ENCODE measurements around the gene TBX3. TPM values are rescaled to one million over a fixed set of nuclear protein-coding genes. Genes with fewer than 3 reads are reported as not detected.

Gene TBX3
- total and polyA plus RNA-seq, 12 donors, result 4.0 to 32.4 (median 11.4) TPM

- Histone ChIP-seq H3K4me1 (peaks cover 4 to 30% (median 16%) of the 10 kb centered on the region in 9 donors), H3K4me3 (peak overlapping the region in 8 of 10 donors; percentile 26 to 88 (median 76)), H3K27me3 (peaks cover 17 to 100% (median 53%) of the 10 kb centered on the region in 7 donors), H3K9me3 (no peaks in the 10 kb centered on the region), H3K27ac (peak overlapping the region in 4 of 10 donors; percentile 86 to 94 (median 92)), H3K36me3 (peaks cover 0 to 5% (median 0%) of the 10 kb centered on the region in 9 donors)
- 40 to 42% methylated on average over 25 of the region's 25 CpGs for WGBS, 2 donors
- intact Hi-C loops (cut with DNase I), result loop anchor here in 4 of 10 donors (2.0 to 10.0 kb wide), 3 partner anchors 269 to 751 kb away; no protein-coding TSS in a partner anchor
- DNase-seq, result no peak
- no peak for TF ChIP-seq CTCF (IDR thresholded peaks at IDR 0.05)
- ATAC-seq, result no peak
Measured at GRCh38 chr12:114685320-114685781, 1.4 kb upstream of the TBX3 start.

DNA sequence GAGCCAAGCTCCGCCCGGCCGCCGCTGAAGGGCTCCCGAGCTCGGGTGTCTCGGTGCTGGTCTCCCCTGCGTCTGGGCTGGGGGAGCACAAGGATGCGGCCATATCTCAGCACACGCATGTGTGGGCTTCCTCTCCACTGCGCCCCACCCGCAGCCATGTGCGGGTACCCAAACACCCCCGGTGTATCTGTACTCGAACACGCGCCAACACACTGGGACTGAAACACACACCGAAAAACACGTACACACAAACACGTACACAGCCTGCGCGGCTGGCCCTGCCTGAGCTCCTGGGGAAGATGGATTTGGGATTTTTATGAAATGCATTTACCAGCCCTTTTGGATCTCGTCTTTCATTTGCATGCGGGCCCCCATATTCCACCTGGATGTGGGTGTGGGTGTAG, 897 bp upstream of the TBX3 start:
- no peaks in the 10 kb centered on the region for H3K9me3 ChIP-seq
- H3K27ac ChIP-seq, result peak overlapping the region; percentile 78 to 95 (median 88)
- WGBS, 2 donors, result 2 to 3% methylated on average over 24 of the region's 24 CpGs
- H3K4me3 ChIP-seq, result peak overlapping the region; percentile 26 to 88 (median 71)
- no peak for TF ChIP-seq CTCF (IDR thresholded peaks at IDR 0.05)
- H3K36me3 ChIP-seq, result peaks cover 0 to 10% (median 0%) of the 10 kb centered on the region in 9 donors
- H3K4me1 ChIP-seq, result peaks cover 4 to 33% (median 17%) of the 10 kb centered on the region in 9 donors
- intact Hi-C loops (cut with DNase I), result loop anchor here in 5 of 10 donors (1.0 to 10.0 kb wide), 12 partner anchors 267 to 1068 kb away; no protein-coding TSS in a partner anchor
- peaks cover 17 to 100% (median 49%) of the 10 kb centered on the region in 7 donors for H3K27me3 ChIP-seq
- peak in 4 of 8 donors; percentile 7 to 63 (median 8) for ATAC-seq
- DNase-seq, result no peak

GRCh38 chr12:114683709-114684097, 272 bp downstream of the TBX3 start:
- Histone ChIP-seq H3K4me3 (peak overlapping the region; percentile 48 to 88 (median 76)), H3K36me3 (peaks cover 0 to 22% (median 0%) of the 10 kb centered on the region in 9 donors), H3K27ac (peak overlapping the region; percentile 78 to 95 (median 88)), H3K27me3 (peaks cover 17 to 100% (median 37%) of the 10 kb centered on the region in 7 donors), H3K4me1 (peaks cover 4 to 36% (median 22%) of the 10 kb centered on the region in 9 donors), H3K9me3 (no peaks in the 10 kb centered on the region)
- WGBS, 2 donors, result 0 to 1% methylated on average over 19 of the region's 19 CpGs
- DNase-seq, result no peak
- no peak for TF ChIP-seq CTCF (IDR thresholded peaks at IDR 0.05)
- intact Hi-C loops (cut with DNase I), result loop anchor here in 5 of 10 donors (1.0 to 10.0 kb wide), 12 partner anchors 269 to 1070 kb away; no protein-coding TSS in a partner anchor
- peak in 7 of 8 donors; percentile 1 to 16 (median 7) for ATAC-seq

DNA sequence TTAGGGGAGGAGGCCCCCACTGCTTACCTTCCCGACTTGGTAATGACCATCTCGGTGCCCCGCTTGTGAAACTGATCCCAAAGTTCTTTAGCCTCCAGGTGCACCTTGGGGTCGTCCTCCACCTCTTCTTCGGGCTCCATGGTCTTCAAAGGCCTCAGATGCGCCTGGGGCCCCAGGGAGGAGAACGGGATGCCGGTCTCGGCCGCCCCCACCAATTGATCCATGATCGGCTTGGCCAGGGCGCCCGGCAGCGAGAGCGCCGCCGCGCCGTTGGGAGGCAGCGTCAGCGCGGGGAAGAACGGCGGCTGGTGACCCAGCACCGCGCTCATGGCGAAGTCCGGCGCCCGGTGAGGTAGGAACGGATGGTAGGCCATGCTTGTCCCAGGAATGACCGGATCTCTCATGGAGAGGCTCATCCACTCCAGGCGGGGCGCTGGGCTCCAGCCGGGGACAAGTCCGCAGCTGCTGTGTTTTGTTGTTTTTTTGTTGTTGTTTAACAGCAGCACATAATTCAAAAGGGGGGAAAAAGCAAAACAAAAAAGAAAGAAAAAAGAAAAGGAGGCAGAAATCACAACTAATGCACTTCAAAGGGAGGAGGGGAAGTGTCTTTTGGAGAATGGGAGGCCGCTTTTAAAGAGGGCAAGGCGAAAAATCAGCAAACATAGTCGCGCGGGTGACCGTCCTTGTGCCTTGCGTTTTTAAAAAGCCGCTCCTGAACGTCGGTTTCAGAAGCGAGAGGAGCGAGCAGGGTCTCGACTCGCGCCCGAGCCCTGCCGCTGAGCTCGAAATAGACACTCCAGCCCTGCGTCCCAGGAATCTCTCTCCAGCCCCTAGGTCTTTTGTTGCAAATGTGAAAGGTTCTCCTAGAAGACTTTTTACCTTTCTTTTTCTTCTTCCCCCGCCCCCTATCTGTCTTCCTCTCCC, 928 bp downstream of the TBX3 start:
- H3K27ac ChIP-seq, result peak overlapping the region; percentile 78 to 95 (median 88)
- peaks cover 13 to 100% (median 30%) of the 10 kb centered on the region in 7 donors for H3K27me3 ChIP-seq
- H3K9me3 ChIP-seq, result no peaks in the 10 kb centered on the region
- peaks cover 4 to 43% (median 23%) of the 10 kb centered on the region in 9 donors for H3K4me1 ChIP-seq
- intact Hi-C loops (cut with DNase I), result loop anchor here in 5 of 10 donors (5.0 to 10.0 kb wide), 10 partner anchors 269 to 1069 kb away; no protein-coding TSS in a partner anchor
- WGBS, 2 donors, result 3 to 4% methylated on average over 56 of the region's 56 CpGs
- DNase-seq (peak in 1 of 2 donors; percentile 38), ATAC-seq (peak in 7 of 8 donors; percentile 6 to 57 (median 37))
- peak overlapping the region; percentile 48 to 88 (median 76) for H3K4me3 ChIP-seq
- H3K36me3 ChIP-seq, result peaks cover 0 to 28% (median 0%) of the 10 kb centered on the region in 9 donors
- peak in 4 of 9 donors; percentile 7 to 47 (median 45) for TF ChIP-seq CTCF (IDR thresholded peaks at IDR 0.05)
